SK-N-SH treated with all-trans-retinoic acid at 6 μM for 48 hours (cell line): ENCODE data around the gene CPVL.

Experiments used
- ATAC-seq: fragments of 200-7000 bp; cut with Tn5 transposase; 3 replicates; pipeline ENCODE4 v1.9.1; 2020; ENCODE audit warnings: mild to moderate bottlenecking, moderate library complexity
- ARNTL ChIP-seq: fragments of 450-650 bp; formaldehyde crosslinking; IDR thresholded peaks from 2 replicates; pipeline ENCODE4 v1.5.0; 2020; ENCODE audit warnings: low read depth, mild to moderate bottlenecking, moderate library complexity, borderline replicate concordance
- BACH2 ChIP-seq: fragments of 250-450 bp; sonication (Bioruptor Pico); IDR thresholded peaks from 2 replicates; pipeline ENCODE4 v1.9.0; 2021; ENCODE audit warnings: mild to moderate bottlenecking, borderline replicate concordance
- CSDC2 ChIP-seq: fragments of 250-450 bp; sonication (Bioruptor Pico); IDR thresholded peaks from 2 replicates; pipeline ENCODE4 v1.5.0; 2020; ENCODE audit warnings: mild to moderate bottlenecking, moderate library complexity
- GLIS3 ChIP-seq: fragments of 250-450 bp; sonication (Bioruptor Pico); IDR thresholded peaks from 2 replicates; pipeline ENCODE4 v1.5.0; 2020; ENCODE audit warnings: mild to moderate bottlenecking, moderate library complexity
- ISL1 ChIP-seq: fragments of 250-450 bp; sonication (Bioruptor Pico); IDR thresholded peaks from 2 replicates; pipeline ENCODE4 v2.1.2; 2022; ENCODE audit warnings: mild to moderate bottlenecking, moderate library complexity
- OSR1 ChIP-seq: fragments of 250-450 bp; sonication (Bioruptor Pico); IDR thresholded peaks from 2 replicates; pipeline ENCODE4 v1.8.0; 2022; ENCODE audit warnings: moderate library complexity, mild to moderate bottlenecking, inconsistent platforms
- PPARA ChIP-seq: fragments of 250-450 bp; sonication (Bioruptor Pico); IDR thresholded peaks from 2 replicates; pipeline ENCODE4 v1.5.0; 2020; ENCODE audit warnings: mild to moderate bottlenecking, borderline replicate concordance
- RARB ChIP-seq: fragments of 250-450 bp; sonication (Bioruptor Pico); IDR thresholded peaks from 2 replicates; pipeline ENCODE4 v1.8.0; 2021; ENCODE audit warnings: mild to moderate bottlenecking, moderate library complexity
- SNAI2 ChIP-seq: fragments of 250-450 bp; sonication (Bioruptor Pico); IDR thresholded peaks from 2 replicates; pipeline ENCODE4 v1.5.0; 2020; ENCODE audit warnings: mild to moderate bottlenecking, moderate library complexity
- TCF4 ChIP-seq: fragments of 250-450 bp; sonication (Bioruptor Pico); IDR thresholded peaks from 2 replicates; pipeline ENCODE4 v1.8.0; 2021; ENCODE audit warnings: mild to moderate bottlenecking, moderate library complexity, borderline replicate concordance
- TOX ChIP-seq: fragments of 250-450 bp; sonication (Bioruptor Pico); IDR thresholded peaks from 2 replicates; pipeline ENCODE4 v1.8.0; 2021; ENCODE audit warnings: mild to moderate bottlenecking, moderate library complexity, borderline replicate concordance
- ZC3H10 ChIP-seq: fragments of 250-450 bp; sonication (Bioruptor Pico); IDR thresholded peaks from 2 replicates; pipeline ENCODE4 v1.5.1; 2021; ENCODE audit warnings: mild to moderate bottlenecking, moderate library complexity
- ZFP3 ChIP-seq: fragments of 250-450 bp; sonication (Bioruptor Pico); IDR thresholded peaks from 2 replicates; pipeline ENCODE4 v1.5.0; 2020; ENCODE audit warnings: mild to moderate bottlenecking, moderate library complexity
- ZFP30 ChIP-seq: fragments of 450-650 bp; formaldehyde crosslinking; IDR thresholded peaks from 2 replicates; pipeline ENCODE4 v1.5.0; 2022; ENCODE audit warnings: mild to moderate bottlenecking, moderate library complexity
- ZNF565 ChIP-seq: fragments of 450-650 bp; formaldehyde crosslinking; conservative IDR thresholded peaks from 2 replicates; pipeline ENCODE4 v1.5.0; 2020; ENCODE audit warnings: low read depth, mild to moderate bottlenecking, moderate library complexity
- ZNF70 ChIP-seq: fragments of 450-650 bp; formaldehyde crosslinking; IDR thresholded peaks from 2 replicates; pipeline ENCODE4 v1.5.0; 2020; ENCODE audit warnings: mild to moderate bottlenecking, moderate library complexity
- ZNF8 ChIP-seq: fragments of 450-650 bp; formaldehyde crosslinking; IDR thresholded peaks from 2 replicates; pipeline ENCODE4 v1.5.0; 2020; ENCODE audit warnings: mild to moderate bottlenecking, moderate library complexity
- TF ChIP-seq, protein P1 (sequence below): fragments of 250-450 bp; sonication (Bioruptor Pico); IDR thresholded peaks from 2 replicates; pipeline ENCODE4 v1.5.1; 2020; ENCODE audit warnings: low read depth, mild to moderate bottlenecking, moderate library complexity
- TF ChIP-seq, protein P2 (sequence below): fragments of 250-450 bp; sonication (Bioruptor Pico); IDR thresholded peaks from 2 replicates; pipeline ENCODE4 v1.8.0; 2021; ENCODE audit warnings: low read depth, mild to moderate bottlenecking, moderate library complexity, borderline replicate concordance
- TF ChIP-seq, protein P3 (sequence below): fragments of 250-450 bp; sonication (Bioruptor Pico); IDR thresholded peaks from 2 replicates; pipeline ENCODE4 v1.5.1; 2021; ENCODE audit warnings: mild to moderate bottlenecking, moderate library complexity
- TF ChIP-seq, protein P4 (sequence below): fragments of 250-450 bp; sonication (Bioruptor Pico); IDR thresholded peaks from 2 replicates; pipeline ENCODE4 v1.5.0; 2020; ENCODE audit warnings: mild to moderate bottlenecking, moderate library complexity

CPVL gene

DNA sequence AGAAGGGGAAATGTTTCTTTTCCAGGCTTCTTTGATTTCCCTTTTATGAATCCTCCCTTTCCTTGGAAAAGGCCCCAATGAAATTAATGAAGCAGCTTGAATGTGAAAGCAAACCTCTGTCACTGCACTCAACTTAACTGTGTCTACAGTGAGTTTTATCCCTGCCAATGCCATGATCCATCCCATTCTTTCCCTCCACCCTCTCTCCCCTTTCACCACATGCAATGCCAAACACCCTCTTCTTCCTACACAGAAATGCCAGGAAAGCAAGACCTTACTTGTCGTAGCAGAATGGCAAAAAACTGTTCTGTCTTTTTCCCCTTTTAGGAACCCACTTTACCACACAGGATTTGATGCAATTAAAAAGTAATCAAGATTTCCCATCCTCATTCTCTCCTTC, 140.9 kb downstream of the CPVL start (continued):
- TF ChIP-seq, protein P1, sequence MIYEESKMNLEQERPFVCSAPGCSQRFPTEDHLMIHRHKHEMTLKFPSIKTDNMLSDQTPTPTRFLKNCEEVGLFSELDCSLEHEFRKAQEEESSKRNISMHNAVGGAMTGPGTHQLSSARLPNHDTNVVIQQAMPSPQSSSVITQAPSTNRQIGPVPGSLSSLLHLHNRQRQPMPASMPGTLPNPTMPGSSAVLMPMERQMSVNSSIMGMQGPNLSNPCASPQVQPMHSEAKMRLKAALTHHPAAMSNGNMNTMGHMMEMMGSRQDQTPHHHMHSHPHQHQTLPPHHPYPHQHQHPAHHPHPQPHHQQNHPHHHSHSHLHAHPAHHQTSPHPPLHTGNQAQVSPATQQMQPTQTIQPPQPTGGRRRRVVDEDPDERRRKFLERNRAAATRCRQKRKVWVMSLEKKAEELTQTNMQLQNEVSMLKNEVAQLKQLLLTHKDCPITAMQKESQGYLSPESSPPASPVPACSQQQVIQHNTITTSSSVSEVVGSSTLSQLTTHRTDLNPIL (CRISPR knock-in tag), result no peak
- TF ChIP-seq, all 23 proteins: peak for 0

DNA sequence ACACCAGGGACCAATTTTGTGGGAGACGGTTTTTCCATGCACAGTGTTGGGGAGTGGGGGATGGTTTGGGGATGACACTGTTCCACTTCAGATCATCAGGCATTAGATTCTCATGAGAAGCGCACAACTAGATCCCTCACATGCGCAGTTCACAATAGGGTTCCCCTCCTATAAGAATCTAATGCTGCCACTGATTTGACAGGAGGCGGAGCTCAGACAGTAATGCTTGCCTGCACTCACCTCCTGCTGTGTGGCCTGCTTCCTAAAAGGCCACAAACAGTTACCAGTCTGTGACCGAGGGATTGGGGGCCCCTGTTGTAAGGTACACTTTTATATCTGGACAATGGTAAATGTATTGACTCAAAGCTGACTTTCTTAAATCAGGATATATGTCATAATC, 142.6 kb downstream of the CPVL start:
- TF ChIP-seq RARB, result no peak
- no peak for TF ChIP-seq BACH2 (CRISPR knock-in tag)
- no peak for TF ChIP-seq SNAI2 (CRISPR knock-in tag)
- no peak for TF ChIP-seq TOX (CRISPR knock-in tag)
- TF ChIP-seq ISL1 (CRISPR knock-in tag), result no peak
- no peak for TF ChIP-seq GLIS3 (CRISPR knock-in tag)
- no peak for TF ChIP-seq OSR1 (CRISPR knock-in tag)
- TF ChIP-seq, protein P2, sequence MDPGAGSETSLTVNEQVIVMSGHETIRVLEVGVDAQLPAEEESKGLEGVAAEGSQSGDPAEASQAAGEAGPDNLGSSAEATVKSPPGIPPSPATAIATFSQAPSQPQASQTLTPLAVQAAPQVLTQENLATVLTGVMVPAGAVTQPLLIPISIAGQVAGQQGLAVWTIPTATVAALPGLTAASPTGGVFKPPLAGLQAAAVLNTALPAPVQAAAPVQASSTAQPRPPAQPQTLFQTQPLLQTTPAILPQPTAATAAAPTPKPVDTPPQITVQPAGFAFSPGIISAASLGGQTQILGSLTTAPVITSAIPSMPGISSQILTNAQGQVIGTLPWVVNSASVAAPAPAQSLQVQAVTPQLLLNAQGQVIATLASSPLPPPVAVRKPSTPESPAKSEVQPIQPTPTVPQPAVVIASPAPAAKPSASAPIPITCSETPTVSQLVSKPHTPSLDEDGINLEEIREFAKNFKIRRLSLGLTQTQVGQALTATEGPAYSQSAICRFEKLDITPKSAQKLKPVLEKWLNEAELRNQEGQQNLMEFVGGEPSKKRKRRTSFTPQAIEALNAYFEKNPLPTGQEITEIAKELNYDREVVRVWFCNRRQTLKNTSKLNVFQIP (CRISPR knock-in tag), result no peak
- no peak for TF ChIP-seq CSDC2
- TF ChIP-seq, protein P3, sequence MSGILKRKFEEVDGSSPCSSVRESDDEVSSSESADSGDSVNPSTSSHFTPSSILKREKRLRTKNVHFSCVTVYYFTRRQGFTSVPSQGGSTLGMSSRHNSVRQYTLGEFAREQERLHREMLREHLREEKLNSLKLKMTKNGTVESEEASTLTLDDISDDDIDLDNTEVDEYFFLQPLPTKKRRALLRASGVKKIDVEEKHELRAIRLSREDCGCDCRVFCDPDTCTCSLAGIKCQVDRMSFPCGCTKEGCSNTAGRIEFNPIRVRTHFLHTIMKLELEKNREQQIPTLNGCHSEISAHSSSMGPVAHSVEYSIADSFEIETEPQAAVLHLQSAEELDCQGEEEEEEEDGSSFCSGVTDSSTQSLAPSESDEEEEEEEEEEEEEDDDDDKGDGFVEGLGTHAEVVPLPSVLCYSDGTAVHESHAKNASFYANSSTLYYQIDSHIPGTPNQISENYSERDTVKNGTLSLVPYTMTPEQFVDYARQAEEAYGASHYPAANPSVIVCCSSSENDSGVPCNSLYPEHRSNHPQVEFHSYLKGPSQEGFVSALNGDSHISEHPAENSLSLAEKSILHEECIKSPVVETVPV (CRISPR knock-in tag), result no peak
- TF ChIP-seq ARNTL (CRISPR knock-in tag), result no peak
- TF ChIP-seq, protein P4, sequence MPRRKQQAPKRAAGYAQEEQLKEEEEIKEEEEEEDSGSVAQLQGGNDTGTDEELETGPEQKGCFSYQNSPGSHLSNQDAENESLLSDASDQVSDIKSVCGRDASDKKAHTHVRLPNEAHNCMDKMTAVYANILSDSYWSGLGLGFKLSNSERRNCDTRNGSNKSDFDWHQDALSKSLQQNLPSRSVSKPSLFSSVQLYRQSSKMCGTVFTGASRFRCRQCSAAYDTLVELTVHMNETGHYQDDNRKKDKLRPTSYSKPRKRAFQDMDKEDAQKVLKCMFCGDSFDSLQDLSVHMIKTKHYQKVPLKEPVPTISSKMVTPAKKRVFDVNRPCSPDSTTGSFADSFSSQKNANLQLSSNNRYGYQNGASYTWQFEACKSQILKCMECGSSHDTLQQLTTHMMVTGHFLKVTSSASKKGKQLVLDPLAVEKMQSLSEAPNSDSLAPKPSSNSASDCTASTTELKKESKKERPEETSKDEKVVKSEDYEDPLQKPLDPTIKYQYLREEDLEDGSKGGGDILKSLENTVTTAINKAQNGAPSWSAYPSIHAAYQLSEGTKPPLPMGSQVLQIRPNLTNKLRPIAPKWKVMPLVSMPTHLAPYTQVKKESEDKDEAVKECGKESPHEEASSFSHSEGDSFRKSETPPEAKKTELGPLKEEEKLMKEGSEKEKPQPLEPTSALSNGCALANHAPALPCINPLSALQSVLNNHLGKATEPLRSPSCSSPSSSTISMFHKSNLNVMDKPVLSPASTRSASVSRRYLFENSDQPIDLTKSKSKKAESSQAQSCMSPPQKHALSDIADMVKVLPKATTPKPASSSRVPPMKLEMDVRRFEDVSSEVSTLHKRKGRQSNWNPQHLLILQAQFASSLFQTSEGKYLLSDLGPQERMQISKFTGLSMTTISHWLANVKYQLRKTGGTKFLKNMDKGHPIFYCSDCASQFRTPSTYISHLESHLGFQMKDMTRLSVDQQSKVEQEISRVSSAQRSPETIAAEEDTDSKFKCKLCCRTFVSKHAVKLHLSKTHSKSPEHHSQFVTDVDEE (CRISPR knock-in tag), result no peak
- no peak for TF ChIP-seq TCF4
- TF ChIP-seq, protein P1 (CRISPR knock-in tag), result no peak
- no peak for TF ChIP-seq ZFP3 (CRISPR knock-in tag)
- TF ChIP-seq ZC3H10, result no peak
- TF ChIP-seq ZNF8, result no peak
- TF ChIP-seq PPARA (CRISPR knock-in tag), result no peak
- no peak for TF ChIP-seq ZNF70 (CRISPR knock-in tag)
- no peak for TF ChIP-seq ZFP30 (CRISPR knock-in tag)
- ATAC-seq, result no peak

DNA sequence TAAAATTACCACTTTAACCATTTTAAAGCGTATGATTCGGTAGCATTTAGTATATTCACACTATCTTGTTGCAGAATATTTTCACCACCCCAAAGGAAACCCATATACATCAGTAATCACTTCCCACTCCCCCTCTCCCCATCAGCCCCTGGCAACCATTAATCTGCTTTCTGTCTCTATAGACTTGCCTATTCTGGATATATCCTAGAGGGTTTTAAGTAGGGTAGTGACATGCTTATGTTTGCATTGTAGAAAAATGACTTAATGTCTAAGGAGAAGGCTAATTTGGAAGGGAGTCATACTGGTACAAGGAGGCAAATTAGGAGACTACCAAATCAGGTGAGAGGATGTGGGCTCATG, 145.6 kb downstream of the CPVL start:
- ATAC-seq, result no peak
- TF ChIP-seq ARNTL (CRISPR knock-in tag), result no peak
- no peak for TF ChIP-seq GLIS3 (CRISPR knock-in tag)
- TF ChIP-seq, protein P4 (CRISPR knock-in tag), result no peak
- no peak for TF ChIP-seq PPARA (CRISPR knock-in tag)
- TF ChIP-seq SNAI2 (CRISPR knock-in tag), result no peak
- TF ChIP-seq, protein P2 (CRISPR knock-in tag), result no peak
- no peak for TF ChIP-seq CSDC2
- TF ChIP-seq ZNF70 (CRISPR knock-in tag), result no peak
- TF ChIP-seq ZNF565 (CRISPR knock-in tag), result no peak
- no peak for TF ChIP-seq TCF4
- no peak for TF ChIP-seq TOX (CRISPR knock-in tag)
- TF ChIP-seq RARB, result no peak
- no peak for TF ChIP-seq ZC3H10
- no peak for TF ChIP-seq ZFP30 (CRISPR knock-in tag)
- TF ChIP-seq, protein P3 (CRISPR knock-in tag), result no peak
- TF ChIP-seq ZFP3 (CRISPR knock-in tag), result no peak
